ENCODE data around the gene CLDN22.
"Not testable (repeated sequence)": the region's sequence is repeated elsewhere in the genome, so short reads cannot be mapped to it uniquely, and the experiment has no call there.

Gene CLDN22

GRCh38 chr4:183329954-183330742, 10.1 kb upstream of the CLDN22 start:
- TF ChIP-seq CTCF (IDR thresholded peaks at IDR 0.05; ENCODE audit: low read length, missing control alignments), result no peak
- DNase-seq (ENCODE audit: low read depth), result no peak
- no peak overlapping the region for H3K4me3 ChIP-seq (replicated peaks; ENCODE audit: low read depth, low read length)

- no peak for TF ChIP-seq CTCF (IDR thresholded peaks at IDR 0.05; ENCODE audit: low read length, missing control alignments)
- DNase-seq (ENCODE audit: low read depth), result no peak
- no peak overlapping the region for H3K4me3 ChIP-seq (replicated peaks; ENCODE audit: low read depth, low read length)
Measured at GRCh38 chr4:183329244-183329643, 9.2 kb upstream of the CLDN22 start.

GRCh38 chr4:183328832-183329231, 8.8 kb upstream of the CLDN22 start:
- no peak overlapping the region for H3K4me3 ChIP-seq (replicated peaks; ENCODE audit: low read depth, low read length)

GRCh38 chr4:183327827-183328226, 7.8 kb upstream of the CLDN22 start:
- no peak for TF ChIP-seq CTCF (IDR thresholded peaks at IDR 0.05; ENCODE audit: low read length, missing control alignments)
- no peak for DNase-seq (ENCODE audit: low read depth)
- no peak overlapping the region for H3K4me3 ChIP-seq (replicated peaks; ENCODE audit: low read depth, low read length)

More at GRCh38 chr4:183328832-183329231, 8.8 kb upstream of the CLDN22 start:
- DNase-seq (ENCODE audit: low read depth), result peak; percentile 72
- no peak for TF ChIP-seq CTCF (IDR thresholded peaks at IDR 0.05; ENCODE audit: low read length, missing control alignments)

GRCh38 chr4:183326853-183327252, 6.8 kb upstream of the CLDN22 start:
- peak; percentile 15 for DNase-seq (ENCODE audit: low read depth)
- TF ChIP-seq CTCF (IDR thresholded peaks at IDR 0.05; ENCODE audit: low read length, missing control alignments), result no peak
- no peak overlapping the region for H3K4me3 ChIP-seq (replicated peaks; ENCODE audit: low read depth, low read length)

GRCh38 chr4:183326387-183326786, 6.3 kb upstream of the CLDN22 start:
- H3K4me3 ChIP-seq (replicated peaks; ENCODE audit: low read depth, low read length); DNase-seq (ENCODE audit: low read depth): not testable (repeated sequence)

GRCh38 chr4:183324619-183325018, 4.5 kb upstream of the CLDN22 start:
- no peak for DNase-seq (ENCODE audit: low read depth)
- H3K4me3 ChIP-seq (replicated peaks; ENCODE audit: low read depth, low read length), result no peak overlapping the region
- no peak for TF ChIP-seq CTCF (IDR thresholded peaks at IDR 0.05; ENCODE audit: low read length, missing control alignments)

- H3K4me3 ChIP-seq (replicated peaks; ENCODE audit: low read depth, low read length); DNase-seq (ENCODE audit: low read depth): not testable (repeated sequence)
Measured at GRCh38 chr4:183324056-183324455, 4.0 kb upstream of the CLDN22 start.
